ENCODE measurements around the gene RER1.

DNA sequence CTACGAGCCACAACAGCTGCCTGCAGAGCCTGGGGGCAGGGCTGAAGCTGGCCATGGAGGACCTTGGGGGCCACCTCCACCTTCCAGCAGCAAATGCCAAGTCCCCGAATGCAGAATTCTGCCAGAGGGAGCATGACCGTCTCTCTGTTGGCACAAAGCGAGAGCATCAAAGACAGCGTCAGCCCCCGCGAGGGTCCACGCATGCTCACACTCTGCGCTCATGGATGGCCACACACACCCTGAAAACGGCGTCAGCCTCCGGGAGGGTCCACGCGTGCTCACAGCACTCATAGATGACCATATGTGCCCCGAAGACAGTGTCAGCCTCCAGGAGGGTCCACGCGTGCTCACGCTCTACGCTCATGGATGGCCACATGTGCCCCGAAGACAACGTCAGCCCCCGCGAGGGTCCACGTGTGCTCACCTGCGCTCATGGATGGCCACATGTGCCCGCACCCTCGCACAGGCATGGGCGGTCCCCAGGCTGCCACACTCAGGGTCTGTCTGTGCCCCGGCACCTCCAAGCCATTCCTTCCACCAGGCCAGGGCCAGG lies 46.8 kb upstream of the RER1 start:
- TF ChIP-seq, protein P1, sequence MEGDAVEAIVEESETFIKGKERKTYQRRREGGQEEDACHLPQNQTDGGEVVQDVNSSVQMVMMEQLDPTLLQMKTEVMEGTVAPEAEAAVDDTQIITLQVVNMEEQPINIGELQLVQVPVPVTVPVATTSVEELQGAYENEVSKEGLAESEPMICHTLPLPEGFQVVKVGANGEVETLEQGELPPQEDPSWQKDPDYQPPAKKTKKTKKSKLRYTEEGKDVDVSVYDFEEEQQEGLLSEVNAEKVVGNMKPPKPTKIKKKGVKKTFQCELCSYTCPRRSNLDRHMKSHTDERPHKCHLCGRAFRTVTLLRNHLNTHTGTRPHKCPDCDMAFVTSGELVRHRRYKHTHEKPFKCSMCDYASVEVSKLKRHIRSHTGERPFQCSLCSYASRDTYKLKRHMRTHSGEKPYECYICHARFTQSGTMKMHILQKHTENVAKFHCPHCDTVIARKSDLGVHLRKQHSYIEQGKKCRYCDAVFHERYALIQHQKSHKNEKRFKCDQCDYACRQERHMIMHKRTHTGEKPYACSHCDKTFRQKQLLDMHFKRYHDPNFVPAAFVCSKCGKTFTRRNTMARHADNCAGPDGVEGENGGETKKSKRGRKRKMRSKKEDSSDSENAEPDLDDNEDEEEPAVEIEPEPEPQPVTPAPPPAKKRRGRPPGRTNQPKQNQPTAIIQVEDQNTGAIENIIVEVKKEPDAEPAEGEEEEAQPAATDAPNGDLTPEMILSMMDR (IDR thresholded peaks at IDR 0.05; ENCODE audit: insufficient read depth, low read length, poor library complexity, severe bottlenecking) = no peak
- TF ChIP-seq EZH2phosphoT487 (conservative IDR thresholded peaks at IDR 0.05; ENCODE audit: low read length) = no peak

Data from SU-DHL-6 (cell line).